Loucy (cell line): ENCODE measurements around the gene ATP6V0A4.
"Not testable (repeated sequence)": the region's sequence is repeated elsewhere in the genome, so short reads cannot be mapped to it uniquely, and the experiment has no call there.

Experiments used
- H2AFZ ChIP-seq: fragments of 200-600 bp; sonication (generic); 2 replicates; pipeline ENCODE4 v1.6.0; 2016; ENCODE audit warnings: antibody characterized with exemption, mild to moderate bottlenecking, low read length, moderate library complexity
- H3F3A ChIP-seq: fragments of 200-600 bp; 2 replicates; pipeline ENCODE4 v1.6.0; 2016; ENCODE audit warnings: antibody characterized with exemption, low read depth, mild to moderate bottlenecking
- H3K27me3 ChIP-seq: fragments of 200-600 bp; sonication (generic); 2 replicates; pipeline ENCODE4 v1.6.1; 2014; ENCODE audit warnings: low read length, mild to moderate bottlenecking; ENCODE audit not compliant: insufficient read depth, poor library complexity, severe bottlenecking
- H3K36me3 ChIP-seq: fragments of 200-600 bp; sonication (generic); 2 replicates; pipeline ENCODE4 v1.6.1; 2016; ENCODE audit warnings: low read length; ENCODE audit not compliant: insufficient read depth
- H3K4me1 ChIP-seq: fragments of 200-600 bp; sonication (generic); 2 replicates; pipeline ENCODE4 v1.5.1; 2014; ENCODE audit warnings: low read length, mild to moderate bottlenecking; ENCODE audit not compliant: insufficient read depth, poor library complexity, severe bottlenecking
- H3K4me2 ChIP-seq: fragments of 200-600 bp; sonication (generic); 2 replicates; pipeline ENCODE4 v1.6.0; 2014; ENCODE audit warnings: antibody characterized with exemption, low read length, low read depth, mild to moderate bottlenecking; ENCODE audit not compliant: poor library complexity, severe bottlenecking
- H3K4me3 ChIP-seq: fragments of 200-600 bp; sonication (generic); 2 replicates; pipeline ENCODE4 v1.5.1; 2014; ENCODE audit warnings: low read length, mild to moderate bottlenecking, mixed read lengths; ENCODE audit not compliant: poor library complexity, severe bottlenecking
- H3K79me2 ChIP-seq: fragments of 200-600 bp; sonication (generic); 2 replicates; pipeline ENCODE4 v1.6.1; 2014; ENCODE audit warnings: low read length; ENCODE audit not compliant: insufficient read depth
- H3K9ac ChIP-seq: fragments of 200-600 bp; sonication (generic); 2 replicates; pipeline ENCODE4 v1.6.0; 2014; ENCODE audit warnings: mild to moderate bottlenecking, low read depth, low read length, moderate library complexity; ENCODE audit not compliant: poor library complexity, severe bottlenecking
- H3K9me2 ChIP-seq: fragments of 200-600 bp; sonication (generic); replicated peaks from 2 replicates; pipeline ENCODE4 v1.6.1; 2016; ENCODE audit warnings: low read depth, low read length, mixed read lengths
- H3K9me3 ChIP-seq: fragments of 200-600 bp; sonication (generic); 2 replicates; pipeline ENCODE4 v1.6.1; 2014; ENCODE audit warnings: mild to moderate bottlenecking, antibody characterized with exemption, low read length, low read depth; ENCODE audit not compliant: insufficient read depth
- H4K20me1 ChIP-seq: fragments of 200-600 bp; sonication (generic); 2 replicates; pipeline ENCODE4 v1.6.0; 2014; ENCODE audit warnings: antibody characterized with exemption, low read length, mild to moderate bottlenecking; ENCODE audit not compliant: insufficient read depth, poor library complexity, severe bottlenecking
- EZH2phosphoT487 ChIP-seq: fragments of 200-600 bp; IDR thresholded peaks from 2 replicates; pipeline ENCODE4 v1.6.1; 2018; ENCODE audit warnings: antibody characterized with exemption, mild to moderate bottlenecking, moderate library complexity, borderline replicate concordance
- TF ChIP-seq, protein P1 (sequence below): fragments of 200-600 bp; sonication (generic); conservative IDR thresholded peaks from 2 replicates; pipeline ENCODE4 v1.5.1; 2014; ENCODE audit warnings: mild to moderate bottlenecking, antibody characterized with exemption, low read length

ATP6V0A4 gene

DNA sequence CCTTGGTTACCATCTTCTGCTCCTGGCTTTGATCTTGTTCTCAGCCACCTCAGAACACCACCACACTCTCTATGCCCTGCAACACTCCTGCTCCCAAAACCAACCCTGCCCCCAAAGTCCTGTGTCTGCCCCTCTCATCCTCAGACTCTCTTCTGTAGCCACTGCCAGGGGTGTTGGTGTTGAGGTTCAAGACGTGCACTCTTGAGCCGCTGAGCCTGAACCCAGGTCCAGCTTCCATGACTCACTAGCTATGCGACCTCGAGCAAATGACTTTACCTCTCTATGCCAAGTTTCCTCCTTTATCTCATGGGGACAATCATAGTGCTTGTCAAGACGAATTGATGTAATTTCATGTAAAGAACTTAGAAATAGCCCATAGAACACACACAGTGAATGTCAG, 840 bp upstream of the ATP6V0A4 start:
- H3K9me3 ChIP-seq = no peaks in the 10 kb centered on the region
- H3F3A ChIP-seq = no peaks in the 10 kb centered on the region
- no peak overlapping the region for H3K4me3 ChIP-seq
- no peaks in the 10 kb centered on the region for H3K9me2 ChIP-seq
- no peak overlapping the region for H2AFZ ChIP-seq
- H4K20me1 ChIP-seq = no peaks in the 10 kb centered on the region
- TF ChIP-seq, protein P1, sequence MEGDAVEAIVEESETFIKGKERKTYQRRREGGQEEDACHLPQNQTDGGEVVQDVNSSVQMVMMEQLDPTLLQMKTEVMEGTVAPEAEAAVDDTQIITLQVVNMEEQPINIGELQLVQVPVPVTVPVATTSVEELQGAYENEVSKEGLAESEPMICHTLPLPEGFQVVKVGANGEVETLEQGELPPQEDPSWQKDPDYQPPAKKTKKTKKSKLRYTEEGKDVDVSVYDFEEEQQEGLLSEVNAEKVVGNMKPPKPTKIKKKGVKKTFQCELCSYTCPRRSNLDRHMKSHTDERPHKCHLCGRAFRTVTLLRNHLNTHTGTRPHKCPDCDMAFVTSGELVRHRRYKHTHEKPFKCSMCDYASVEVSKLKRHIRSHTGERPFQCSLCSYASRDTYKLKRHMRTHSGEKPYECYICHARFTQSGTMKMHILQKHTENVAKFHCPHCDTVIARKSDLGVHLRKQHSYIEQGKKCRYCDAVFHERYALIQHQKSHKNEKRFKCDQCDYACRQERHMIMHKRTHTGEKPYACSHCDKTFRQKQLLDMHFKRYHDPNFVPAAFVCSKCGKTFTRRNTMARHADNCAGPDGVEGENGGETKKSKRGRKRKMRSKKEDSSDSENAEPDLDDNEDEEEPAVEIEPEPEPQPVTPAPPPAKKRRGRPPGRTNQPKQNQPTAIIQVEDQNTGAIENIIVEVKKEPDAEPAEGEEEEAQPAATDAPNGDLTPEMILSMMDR = no peak
- no peak for TF ChIP-seq EZH2phosphoT487
- no peak overlapping the region for H3K4me2 ChIP-seq
- H3K36me3 ChIP-seq = no peaks in the 10 kb centered on the region
- H3K9ac ChIP-seq = no peak overlapping the region
- no peaks in the 10 kb centered on the region for H3K79me2 ChIP-seq
- H3K27me3 ChIP-seq = no peaks in the 10 kb centered on the region
- no peaks in the 10 kb centered on the region for H3K4me1 ChIP-seq

DNA sequence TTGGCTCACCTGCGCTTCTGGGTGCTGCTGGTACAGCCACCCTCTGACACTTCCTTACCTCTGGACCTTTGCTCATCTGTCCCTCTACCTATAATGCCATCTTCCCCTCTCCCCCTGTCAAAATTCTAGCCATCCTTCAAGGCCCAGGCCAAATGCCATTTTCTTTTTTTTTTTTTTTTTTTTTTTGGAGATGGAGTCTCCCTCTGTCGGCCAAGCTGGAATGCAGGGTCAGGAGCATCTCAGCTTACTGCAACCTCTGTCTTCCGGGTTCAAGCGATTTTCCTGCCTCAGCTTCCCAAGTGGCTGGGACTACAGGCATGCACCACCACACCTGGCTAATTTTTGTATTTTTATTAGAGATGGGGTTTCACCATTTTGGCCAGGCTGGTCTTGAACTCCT, 950 bp downstream of the ATP6V0A4 start:
- H3K9me3 ChIP-seq, H3K79me2 ChIP-seq, H3K4me3 ChIP-seq, H3K4me1 ChIP-seq, H3F3A ChIP-seq, H3K9ac ChIP-seq, H3K4me2 ChIP-seq, H3K27me3 ChIP-seq, H3K36me3 ChIP-seq, H4K20me1 ChIP-seq, H3K9me2 ChIP-seq, H2AFZ ChIP-seq: not testable (repeated sequence)

DNA sequence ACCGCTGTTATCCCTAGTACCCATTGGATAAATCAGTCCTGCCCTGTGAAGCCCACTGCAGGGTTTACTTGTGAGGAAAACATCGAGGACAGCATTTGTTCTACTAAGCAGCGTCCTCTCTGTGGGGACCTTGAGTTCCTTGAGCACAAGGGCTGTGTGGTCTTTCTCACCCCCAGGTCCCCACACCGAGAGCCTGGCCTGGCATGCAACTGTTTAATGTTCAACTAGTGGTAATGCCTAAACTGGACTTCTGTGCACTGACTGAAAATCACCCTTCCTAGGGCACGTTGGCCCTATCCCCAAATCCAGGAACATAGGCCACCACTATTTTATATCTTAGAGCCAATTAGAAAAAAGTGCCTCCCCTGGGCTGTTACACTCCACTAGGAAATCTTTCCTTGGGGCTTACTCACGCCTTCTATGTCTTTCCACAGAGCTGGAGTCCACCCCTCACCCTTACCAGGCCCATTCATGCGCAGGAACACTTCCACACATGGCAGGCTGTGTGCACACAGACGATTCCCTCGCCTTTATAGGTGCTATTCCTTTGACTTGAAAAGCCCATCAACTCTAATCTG, 1.9 kb downstream of the ATP6V0A4 start:
- no peaks in the 10 kb centered on the region for H3K79me2 ChIP-seq
- no peak overlapping the region for H3K9ac ChIP-seq
- H3K9me3 ChIP-seq = no peaks in the 10 kb centered on the region
- no peaks in the 10 kb centered on the region for H3K9me2 ChIP-seq
- no peaks in the 10 kb centered on the region for H3K4me1 ChIP-seq
- no peaks in the 10 kb centered on the region for H3K27me3 ChIP-seq
- TF ChIP-seq, protein P1 = no peak
- TF ChIP-seq EZH2phosphoT487 = no peak
- no peaks in the 10 kb centered on the region for H3K36me3 ChIP-seq
- no peak overlapping the region for H2AFZ ChIP-seq
- no peaks in the 10 kb centered on the region for H4K20me1 ChIP-seq
- no peak overlapping the region for H3K4me2 ChIP-seq
- H3F3A ChIP-seq = no peaks in the 10 kb centered on the region
- no peak overlapping the region for H3K4me3 ChIP-seq
